ENCODE measurements around the gene LRRK1.

Gene LRRK1

DNA sequence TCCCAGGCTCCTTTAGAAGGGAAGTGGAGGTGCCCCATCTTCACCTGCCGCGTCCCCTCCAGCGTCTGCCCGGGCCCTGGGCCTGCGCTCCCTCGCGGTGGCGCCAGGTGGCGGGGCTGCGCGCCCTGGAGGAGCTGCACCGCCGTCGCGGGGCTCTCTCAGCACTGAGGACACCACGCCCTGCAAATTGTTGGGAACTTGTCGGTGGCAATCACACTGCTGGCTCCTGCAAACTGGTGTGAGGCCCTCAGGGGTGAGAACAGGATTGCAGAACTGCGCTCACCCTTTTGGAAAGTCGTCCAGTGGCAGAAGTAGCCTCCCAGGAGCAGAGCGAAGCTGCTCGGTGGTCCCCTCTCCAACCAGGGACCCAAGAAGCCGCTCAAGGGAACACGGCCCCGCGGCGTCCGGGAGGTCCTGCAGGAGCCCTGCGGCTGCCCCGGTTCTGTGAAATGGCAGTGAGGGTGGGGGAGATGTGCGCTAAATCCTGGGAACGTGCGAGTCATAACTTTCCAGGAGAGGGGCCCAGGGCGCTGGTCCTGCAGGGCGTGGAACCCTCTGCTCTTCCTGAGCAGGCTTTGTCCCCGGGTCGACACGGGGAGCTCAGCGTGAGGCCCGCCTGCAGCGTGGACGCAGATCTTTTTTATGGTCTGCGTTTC lies 995 bp upstream of the LRRK1 start:
- H3K27me3 ChIP-seq (ENCODE audit: insufficient read depth, low read length), result peaks cover 64% of the 10 kb centered on the region
- no peak overlapping the region for H3K9ac ChIP-seq (ENCODE audit: low read depth, low read length)
- H3K4me3 ChIP-seq (ENCODE audit: low read length), result peak overlapping the region; percentile 51
- no peaks in the 10 kb centered on the region; the same call in 1 of the 2 replicates for H3K9me3 ChIP-seq (ENCODE audit: insufficient read depth, low read depth, low read length)
- no peaks in the 10 kb centered on the region for H3K36me3 ChIP-seq (ENCODE audit: insufficient read depth, low read depth, low read length)
- H3K27ac ChIP-seq (ENCODE audit: low read length), result no peak overlapping the region
- H3K4me1 ChIP-seq (ENCODE audit: insufficient read depth, low read length), result no peaks in the 10 kb centered on the region

DNA sequence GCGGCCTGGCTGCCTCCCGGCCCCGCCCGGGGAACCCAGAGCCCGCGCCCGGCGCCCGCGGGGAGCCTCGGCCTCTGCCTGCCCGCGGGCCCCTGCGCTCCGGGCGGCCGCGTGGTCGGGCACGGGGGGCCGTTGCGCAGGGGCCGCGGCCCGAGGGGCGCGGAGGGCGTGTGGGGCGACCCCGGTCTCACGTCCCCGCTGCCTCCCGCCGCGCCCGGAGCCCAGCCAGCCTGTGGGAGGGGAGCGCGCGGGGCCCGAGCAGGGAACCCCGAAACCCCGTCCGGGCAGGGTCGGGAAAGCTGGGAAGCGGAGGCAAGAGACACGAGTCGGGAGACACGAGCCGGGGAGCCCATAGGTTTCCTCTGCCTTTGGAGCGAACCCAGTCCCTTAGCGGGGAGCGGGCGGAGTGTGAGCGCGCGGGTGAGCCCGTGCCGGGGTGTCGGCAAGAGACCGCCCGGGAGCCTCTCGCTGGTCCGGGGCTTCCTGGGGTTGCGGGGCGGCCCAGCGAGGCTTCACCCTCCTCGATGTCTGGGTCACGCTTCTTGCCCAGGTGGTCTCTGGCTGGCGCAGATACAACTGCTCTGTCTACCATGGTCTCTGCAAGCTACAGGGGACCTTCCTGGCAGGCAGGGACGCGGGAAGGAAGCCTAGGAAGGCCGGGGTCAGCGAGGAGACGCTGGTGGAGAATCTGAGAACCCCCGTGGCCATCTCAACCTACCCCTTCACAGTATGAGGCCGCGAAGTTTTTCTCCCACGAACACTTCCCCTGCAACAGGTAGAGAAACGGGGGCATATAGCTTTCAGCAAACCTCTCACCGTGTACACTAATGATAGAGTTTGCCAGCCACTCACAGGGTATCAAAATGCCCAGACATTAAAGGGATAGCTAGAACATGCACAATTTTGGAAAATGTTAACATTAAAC lies 586 bp downstream of the LRRK1 start:
- peaks cover 79% of the 10 kb centered on the region for H3K27me3 ChIP-seq (ENCODE audit: insufficient read depth, low read length)
- H3K36me3 ChIP-seq (ENCODE audit: insufficient read depth, low read depth, low read length), result no peaks in the 10 kb centered on the region
- H3K4me3 ChIP-seq (ENCODE audit: low read length), result peak overlapping the region; percentile 57
- H3K4me1 ChIP-seq (ENCODE audit: insufficient read depth, low read length), result no peaks in the 10 kb centered on the region
- no peak overlapping the region for H3K9ac ChIP-seq (ENCODE audit: low read depth, low read length)
- no peaks in the 10 kb centered on the region for H3K9me3 ChIP-seq (ENCODE audit: insufficient read depth, low read depth, low read length)
- no peak overlapping the region for H3K27ac ChIP-seq (ENCODE audit: low read length)

DNA sequence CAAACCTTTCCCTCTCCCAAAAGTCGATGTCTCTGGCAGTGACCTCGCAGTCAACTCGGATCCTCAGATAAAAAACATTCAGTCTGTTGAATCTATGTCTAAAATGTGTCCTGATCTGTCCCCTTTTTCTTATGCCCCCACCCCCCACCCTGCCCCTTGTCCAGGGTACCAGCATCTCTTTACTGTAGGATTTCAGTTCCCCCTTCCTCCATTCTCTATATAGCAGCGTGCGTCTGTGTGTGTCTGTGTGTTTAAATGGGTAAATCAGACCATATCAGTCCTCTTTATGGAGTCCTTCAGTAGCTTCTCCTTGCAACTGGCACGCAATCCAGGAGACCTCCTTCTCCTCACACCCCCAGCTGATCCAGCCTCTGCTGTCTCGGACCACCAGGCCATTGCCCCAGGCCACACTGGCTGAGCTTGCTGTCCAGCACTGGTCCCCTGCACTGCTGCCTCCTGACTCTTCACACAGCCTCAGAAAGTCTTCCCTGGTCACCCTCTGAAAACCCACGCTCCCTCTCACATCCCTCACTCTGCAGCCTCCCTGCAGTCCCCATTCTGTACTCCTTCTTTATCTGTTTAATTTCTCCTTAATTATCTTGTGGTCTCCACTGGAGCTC lies 1.5 kb downstream of the LRRK1 start:
- Histone ChIP-seq H3K4me1 (ENCODE audit: insufficient read depth, low read length) (no peaks in the 10 kb centered on the region), H3K27me3 (ENCODE audit: insufficient read depth, low read length) (peaks cover 79% of the 10 kb centered on the region), H3K9me3 (ENCODE audit: insufficient read depth, low read depth, low read length) (no peaks in the 10 kb centered on the region), H3K4me3 (ENCODE audit: low read length) (no peak overlapping the region), H3K9ac (ENCODE audit: low read depth, low read length) (no peak overlapping the region), H3K27ac (ENCODE audit: low read length) (no peak overlapping the region), H3K36me3 (ENCODE audit: insufficient read depth, low read depth, low read length) (no peaks in the 10 kb centered on the region)

DNA sequence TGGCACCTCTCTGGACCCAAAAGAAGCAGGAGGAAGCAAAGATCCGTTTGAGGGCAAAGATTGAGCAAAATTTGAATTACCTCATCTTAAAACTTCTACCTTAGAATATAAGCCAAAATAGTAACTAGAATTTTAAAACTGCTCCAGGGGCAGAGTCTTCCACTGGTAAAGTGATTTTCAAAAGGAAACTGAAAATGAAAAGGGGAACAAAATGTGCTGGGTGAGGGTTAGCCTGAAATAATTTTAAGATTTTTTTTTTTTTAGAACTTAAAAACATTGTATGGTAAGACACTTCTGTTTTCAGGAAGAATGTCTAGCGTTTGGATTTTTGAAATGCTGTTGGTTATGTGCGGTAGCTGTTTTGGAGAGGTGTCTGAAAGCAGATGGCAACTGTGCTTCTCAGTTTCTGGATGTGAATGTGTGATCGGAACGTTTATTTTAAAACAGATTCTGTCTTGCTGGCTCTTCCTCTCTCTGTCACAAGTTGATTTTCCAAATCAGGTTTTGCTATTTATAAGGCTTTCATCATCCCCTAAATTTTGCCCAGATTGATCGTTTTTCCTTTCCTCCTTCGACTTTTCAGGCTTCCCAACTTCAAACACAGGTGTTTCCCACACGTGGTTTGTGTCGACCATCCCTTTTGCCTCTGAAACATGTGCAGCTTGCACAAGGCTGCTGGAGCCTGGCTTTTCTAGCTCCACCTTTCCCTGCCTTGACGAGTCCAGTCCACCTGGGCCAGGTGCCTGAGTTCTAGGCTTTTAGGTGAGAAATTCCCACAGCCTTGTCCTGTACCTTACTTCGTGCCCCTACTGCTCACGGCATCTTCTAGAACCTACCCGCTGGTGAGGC lies 3.3 kb downstream of the LRRK1 start:
- no peak overlapping the region for H3K27ac ChIP-seq (ENCODE audit: low read length)
- peaks cover 70% of the 10 kb centered on the region for H3K27me3 ChIP-seq (ENCODE audit: insufficient read depth, low read length)
- no peak overlapping the region for H3K4me3 ChIP-seq (ENCODE audit: low read length)

DNA sequence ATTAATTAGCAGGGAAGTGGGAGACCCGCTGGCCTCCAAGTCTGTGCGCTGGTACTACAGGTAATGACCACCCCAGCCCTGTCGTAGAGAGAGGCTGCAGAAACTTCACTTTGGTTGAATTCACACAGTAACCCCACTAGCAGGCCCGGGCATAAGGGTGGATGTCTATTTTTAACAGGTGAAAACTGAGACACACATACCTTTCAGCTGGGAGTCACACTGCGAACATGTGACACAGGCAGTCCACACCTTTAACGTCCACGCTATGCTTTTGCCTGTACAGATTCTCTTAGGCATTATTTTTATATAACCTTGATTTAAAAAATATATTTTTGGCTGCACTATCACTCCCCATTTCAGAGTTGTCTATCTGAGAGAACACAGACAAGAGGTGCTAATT lies 3.9 kb downstream of the LRRK1 start:
- Histone ChIP-seq H3K27me3 (ENCODE audit: insufficient read depth, low read length) (peaks cover 63% of the 10 kb centered on the region), H3K9ac (ENCODE audit: low read depth, low read length) (no peak overlapping the region), H3K36me3 (ENCODE audit: insufficient read depth, low read depth, low read length) (no peaks in the 10 kb centered on the region), H3K9me3 (ENCODE audit: insufficient read depth, low read depth, low read length) (no peaks in the 10 kb centered on the region), H3K4me3 (ENCODE audit: low read length) (no peak overlapping the region), H3K4me1 (ENCODE audit: insufficient read depth, low read length) (no peaks in the 10 kb centered on the region), H3K27ac (ENCODE audit: low read length) (no peak overlapping the region)

More for the DNA sequence above, 3.3 kb downstream of the LRRK1 start:
- no peaks in the 10 kb centered on the region for H3K4me1 ChIP-seq (ENCODE audit: insufficient read depth, low read length)
- H3K36me3 ChIP-seq (ENCODE audit: insufficient read depth, low read depth, low read length), result no peaks in the 10 kb centered on the region
- H3K9me3 ChIP-seq (ENCODE audit: insufficient read depth, low read depth, low read length), result no peaks in the 10 kb centered on the region
- no peak overlapping the region for H3K9ac ChIP-seq (ENCODE audit: low read depth, low read length)

DNA sequence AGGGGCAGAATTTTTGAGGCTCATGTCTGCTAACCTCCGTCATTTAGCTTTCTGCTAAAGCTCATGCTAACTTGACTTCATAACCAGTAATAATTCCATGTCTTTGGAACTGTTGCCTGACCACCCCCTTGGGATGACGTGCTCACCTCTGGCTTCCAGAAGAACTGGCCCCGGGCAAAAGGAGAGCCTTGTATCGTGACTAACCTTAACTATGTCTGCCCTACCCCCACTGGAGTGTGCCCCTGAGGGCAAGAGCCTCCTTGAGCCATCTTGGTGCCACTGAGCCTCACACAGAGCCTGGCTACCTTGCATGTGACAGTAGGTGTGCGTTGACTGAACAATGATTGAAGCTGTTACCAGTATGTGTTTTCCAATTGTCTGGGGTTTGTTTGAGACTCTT lies 4.7 kb downstream of the LRRK1 start:
- Histone ChIP-seq H3K9ac (ENCODE audit: low read depth, low read length) (no peak overlapping the region), H3K9me3 (ENCODE audit: insufficient read depth, low read depth, low read length) (no peaks in the 10 kb centered on the region), H3K4me3 (ENCODE audit: low read length) (no peak overlapping the region), H3K27ac (ENCODE audit: low read length) (no peak overlapping the region), H3K27me3 (ENCODE audit: insufficient read depth, low read length) (peaks cover 55% of the 10 kb centered on the region), H3K4me1 (ENCODE audit: insufficient read depth, low read length) (no peaks in the 10 kb centered on the region), H3K36me3 (ENCODE audit: insufficient read depth, low read depth, low read length) (no peaks in the 10 kb centered on the region)

DNA sequence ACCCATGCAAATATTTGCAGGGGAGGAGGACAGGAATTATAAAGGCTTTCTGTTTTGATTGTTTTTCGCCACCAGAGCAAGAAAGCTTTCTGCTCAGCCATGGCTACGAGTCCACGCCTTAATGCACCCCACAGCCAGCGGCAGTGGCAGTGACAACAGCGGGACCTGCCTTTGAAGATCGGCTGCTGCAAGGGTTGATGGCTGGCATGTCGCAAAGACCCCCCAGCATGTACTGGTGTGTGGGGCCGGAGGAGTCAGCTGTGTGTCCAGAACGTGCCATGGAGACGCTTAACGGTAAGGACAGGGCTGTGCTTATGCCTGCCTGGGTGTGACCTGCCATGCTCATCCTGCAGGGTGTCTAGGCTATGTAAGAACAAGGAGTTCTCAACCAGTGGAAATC lies 5.3 kb downstream of the LRRK1 start:
- Histone ChIP-seq H3K9ac (ENCODE audit: low read depth, low read length) (no peak overlapping the region), H3K4me1 (ENCODE audit: insufficient read depth, low read length) (no peaks in the 10 kb centered on the region), H3K36me3 (ENCODE audit: insufficient read depth, low read depth, low read length) (no peaks in the 10 kb centered on the region), H3K4me3 (ENCODE audit: low read length) (no peak overlapping the region), H3K27ac (ENCODE audit: low read length) (no peak overlapping the region), H3K27me3 (ENCODE audit: insufficient read depth, low read length) (peaks cover 52% of the 10 kb centered on the region), H3K9me3 (ENCODE audit: insufficient read depth, low read depth, low read length) (no peaks in the 10 kb centered on the region)

DNA sequence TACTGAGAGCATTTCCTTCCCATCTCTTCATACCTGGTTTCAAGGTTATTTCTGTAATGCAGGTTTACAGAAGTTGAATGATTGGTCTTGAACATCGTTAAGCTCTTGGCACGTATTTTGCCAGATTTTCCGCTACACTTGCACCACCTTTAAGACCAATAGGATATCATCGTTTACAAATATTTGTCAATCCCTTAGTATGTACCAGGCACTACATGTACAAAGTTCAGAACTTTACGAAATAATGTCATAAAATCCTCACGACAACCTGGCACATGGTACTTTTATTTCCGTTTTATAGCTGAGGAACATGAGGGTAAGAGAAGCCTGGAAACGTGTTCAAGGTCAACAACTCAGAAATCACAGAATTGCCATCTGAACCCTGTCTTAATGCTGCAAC lies 6.3 kb downstream of the LRRK1 start:
- Histone ChIP-seq H3K27me3 (ENCODE audit: insufficient read depth, low read length) (peaks cover 42% of the 10 kb centered on the region), H3K9ac (ENCODE audit: low read depth, low read length) (no peak overlapping the region), H3K27ac (ENCODE audit: low read length) (no peak overlapping the region), H3K4me3 (ENCODE audit: low read length) (no peak overlapping the region), H3K4me1 (ENCODE audit: insufficient read depth, low read length) (no peaks in the 10 kb centered on the region), H3K9me3 (ENCODE audit: insufficient read depth, low read depth, low read length) (no peaks in the 10 kb centered on the region), H3K36me3 (ENCODE audit: insufficient read depth, low read depth, low read length) (no peaks in the 10 kb centered on the region)

DNA sequence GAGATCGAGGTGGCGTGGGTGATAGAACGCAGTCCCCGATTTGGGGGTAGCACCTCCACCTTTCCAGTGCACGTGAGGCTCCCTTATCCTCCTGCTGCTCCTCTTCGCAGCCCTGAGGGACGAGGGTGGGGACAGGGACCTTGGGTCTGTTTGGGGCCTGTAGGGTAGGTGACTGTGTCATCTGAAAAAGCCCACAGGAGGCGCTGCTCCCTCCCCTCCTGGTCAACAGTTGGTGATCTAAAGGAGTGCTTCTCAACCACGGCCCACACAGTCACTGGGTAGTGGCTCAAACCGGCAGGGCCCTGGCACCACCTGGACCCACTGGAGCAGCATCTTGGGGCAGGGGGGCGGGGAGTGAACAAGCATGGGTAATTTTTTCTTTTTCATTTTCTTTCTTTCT lies 7.1 kb downstream of the LRRK1 start:
- no peaks in the 10 kb centered on the region for H3K36me3 ChIP-seq (ENCODE audit: insufficient read depth, low read depth, low read length)
- H3K27ac ChIP-seq (ENCODE audit: low read length), result no peak overlapping the region
- H3K9me3 ChIP-seq (ENCODE audit: insufficient read depth, low read depth, low read length), result no peaks in the 10 kb centered on the region
- no peaks in the 10 kb centered on the region for H3K4me1 ChIP-seq (ENCODE audit: insufficient read depth, low read length)
- H3K27me3 ChIP-seq (ENCODE audit: insufficient read depth, low read length), result peaks cover 34% of the 10 kb centered on the region
- H3K4me3 ChIP-seq (ENCODE audit: low read length), result no peak overlapping the region
- H3K9ac ChIP-seq (ENCODE audit: low read depth, low read length), result no peak overlapping the region

DNA sequence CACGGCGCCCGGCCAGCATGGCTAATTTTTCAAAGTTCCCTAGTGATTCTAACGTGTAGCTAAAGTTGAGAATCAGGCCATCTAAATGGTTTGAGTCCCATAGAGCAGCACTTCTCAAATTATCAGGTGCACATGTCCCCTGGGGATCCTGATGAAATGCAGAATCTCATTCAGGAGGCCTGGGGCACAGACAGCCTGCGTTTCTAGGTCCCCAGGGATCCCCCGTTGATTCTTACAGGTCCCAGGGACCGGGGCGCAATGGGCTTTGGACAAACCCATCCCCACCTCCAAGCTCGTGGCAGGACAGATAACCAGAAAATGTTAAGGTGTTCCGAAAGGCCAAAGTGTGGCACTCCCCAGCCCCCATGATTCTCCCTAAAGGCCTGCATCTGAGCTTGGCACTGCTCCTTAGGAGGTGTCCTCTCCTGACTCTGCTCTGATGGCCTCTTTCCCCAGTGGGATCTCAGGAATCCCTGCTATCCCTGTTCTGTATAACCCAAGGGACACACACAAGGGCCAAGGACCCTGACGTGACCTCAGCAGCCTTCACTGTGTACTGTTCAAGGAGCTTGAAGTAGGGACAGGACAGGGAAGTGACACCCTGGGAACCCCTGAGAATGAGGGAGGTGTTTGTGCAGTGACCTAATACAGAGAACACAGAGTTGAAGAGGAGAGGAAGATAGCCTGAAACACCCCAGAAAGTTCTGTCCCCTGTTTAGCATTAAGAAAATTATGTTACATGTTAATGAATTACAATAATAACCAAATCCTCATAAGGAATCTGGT lies 8.0 kb downstream of the LRRK1 start:
- Histone ChIP-seq H3K4me1 (ENCODE audit: insufficient read depth, low read length) (no peaks in the 10 kb centered on the region), H3K27me3 (ENCODE audit: insufficient read depth, low read length) (peaks cover 25% of the 10 kb centered on the region), H3K9me3 (ENCODE audit: insufficient read depth, low read depth, low read length) (no peaks in the 10 kb centered on the region), H3K36me3 (ENCODE audit: insufficient read depth, low read depth, low read length) (no peaks in the 10 kb centered on the region), H3K4me3 (ENCODE audit: low read length) (no peak overlapping the region), H3K9ac (ENCODE audit: low read depth, low read length) (no peak overlapping the region), H3K27ac (ENCODE audit: low read length) (no peak overlapping the region)
